ENCODE results near the gene MT1X. TPM values are rescaled to one million over a fixed set of nuclear protein-coding genes. Genes with fewer than 3 reads are reported as not detected.
"Not testable (repeated sequence)": the region's sequence is repeated elsewhere in the genome, so short reads cannot be mapped to it uniquely, and the experiment has no call there.

Gene MT1X
- total RNA-seq, 1 experiment from 2014 or later: 328 TPM

DNA sequence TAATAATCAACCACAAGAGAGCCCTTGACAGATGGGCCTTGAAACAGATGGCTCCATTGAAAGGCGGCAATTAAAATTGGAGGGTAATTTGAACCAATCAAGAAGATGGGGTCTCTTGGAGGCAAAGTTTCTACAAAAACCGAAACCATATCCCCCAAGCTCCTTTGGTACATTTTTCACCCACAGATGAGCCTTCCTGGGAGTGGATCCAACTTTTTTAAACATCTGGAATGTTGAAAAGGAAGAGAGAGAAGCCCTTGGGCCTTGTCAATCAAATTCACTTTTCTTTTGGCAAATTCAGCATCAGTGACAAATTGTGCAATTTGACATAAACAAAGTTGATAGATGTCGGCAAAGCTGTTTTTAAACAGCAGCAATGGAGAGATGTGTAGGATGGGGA lies 34.5 kb downstream of the MT1X start:
- peaks cover 5% of the 10 kb centered on the region; the same call in 1 of the 2 replicates for H3K9me3 Mint-ChIP-seq
- H3K27ac Mint-ChIP-seq: no peak overlapping the region
- H3K4me3 Mint-ChIP-seq: no peak overlapping the region
- no peak for TF ChIP-seq E2F5 (CRISPR knock-in tag; IDR thresholded peaks at IDR 0.05)
- TF ChIP-seq ZNF219 (CRISPR knock-in tag; IDR thresholded peaks at IDR 0.05; ENCODE audit: borderline replicate concordance): no peak
- no peak for TF ChIP-seq PRDM15 (CRISPR knock-in tag; IDR thresholded peaks at IDR 0.05)
- TF ChIP-seq ZNF138 (CRISPR knock-in tag; conservative IDR thresholded peaks at IDR 0.05): no peak
- TF ChIP-seq ZNF416 (CRISPR knock-in tag; IDR thresholded peaks at IDR 0.05): no peak
- no peak for TF ChIP-seq NR2C2 (CRISPR knock-in tag; IDR thresholded peaks at IDR 0.05)
- no peak for TF ChIP-seq RELA (CRISPR knock-in tag; IDR thresholded peaks at IDR 0.05; ENCODE audit: borderline replicate concordance)
- TF ChIP-seq ZBTB21 (CRISPR knock-in tag; IDR thresholded peaks at IDR 0.05; ENCODE audit: borderline replicate concordance): no peak
- TF ChIP-seq, protein P1, sequence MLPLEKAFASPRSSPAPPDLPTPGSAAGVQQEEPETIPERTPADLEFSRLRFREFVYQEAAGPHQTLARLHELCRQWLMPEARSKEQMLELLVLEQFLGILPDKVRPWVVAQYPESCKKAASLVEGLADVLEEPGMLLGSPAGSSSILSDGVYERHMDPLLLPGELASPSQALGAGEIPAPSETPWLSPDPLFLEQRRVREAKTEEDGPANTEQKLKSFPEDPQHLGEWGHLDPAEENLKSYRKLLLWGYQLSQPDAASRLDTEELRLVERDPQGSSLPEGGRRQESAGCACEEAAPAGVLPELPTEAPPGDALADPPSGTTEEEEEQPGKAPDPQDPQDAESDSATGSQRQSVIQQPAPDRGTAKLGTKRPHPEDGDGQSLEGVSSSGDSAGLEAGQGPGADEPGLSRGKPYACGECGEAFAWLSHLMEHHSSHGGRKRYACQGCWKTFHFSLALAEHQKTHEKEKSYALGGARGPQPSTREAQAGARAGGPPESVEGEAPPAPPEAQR (CRISPR knock-in tag; IDR thresholded peaks at IDR 0.05): no peak
- TF ChIP-seq ESRRA (CRISPR knock-in tag; IDR thresholded peaks at IDR 0.05; ENCODE audit: borderline replicate concordance): no peak
- TF ChIP-seq, protein P2, sequence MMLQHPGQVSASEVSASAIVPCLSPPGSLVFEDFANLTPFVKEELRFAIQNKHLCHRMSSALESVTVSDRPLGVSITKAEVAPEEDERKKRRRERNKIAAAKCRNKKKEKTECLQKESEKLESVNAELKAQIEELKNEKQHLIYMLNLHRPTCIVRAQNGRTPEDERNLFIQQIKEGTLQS (CRISPR knock-in tag; conservative IDR thresholded peaks at IDR 0.05): no peak
- TF ChIP-seq RORB (CRISPR knock-in tag; IDR thresholded peaks at IDR 0.05): no peak
- TF ChIP-seq, protein P3, sequence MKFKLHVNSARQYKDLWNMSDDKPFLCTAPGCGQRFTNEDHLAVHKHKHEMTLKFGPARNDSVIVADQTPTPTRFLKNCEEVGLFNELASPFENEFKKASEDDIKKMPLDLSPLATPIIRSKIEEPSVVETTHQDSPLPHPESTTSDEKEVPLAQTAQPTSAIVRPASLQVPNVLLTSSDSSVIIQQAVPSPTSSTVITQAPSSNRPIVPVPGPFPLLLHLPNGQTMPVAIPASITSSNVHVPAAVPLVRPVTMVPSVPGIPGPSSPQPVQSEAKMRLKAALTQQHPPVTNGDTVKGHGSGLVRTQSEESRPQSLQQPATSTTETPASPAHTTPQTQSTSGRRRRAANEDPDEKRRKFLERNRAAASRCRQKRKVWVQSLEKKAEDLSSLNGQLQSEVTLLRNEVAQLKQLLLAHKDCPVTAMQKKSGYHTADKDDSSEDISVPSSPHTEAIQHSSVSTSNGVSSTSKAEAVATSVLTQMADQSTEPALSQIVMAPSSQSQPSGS (CRISPR knock-in tag; IDR thresholded peaks at IDR 0.05; ENCODE audit: borderline replicate concordance, low read depth): no peak
- CTCF ChIA-PET: interaction anchor here (0.6 to 5.0 kb wide), 3 partner anchors 8 to 116 kb away, joined by 3 to 18 read pairs (median 3); no protein-coding TSS in a partner anchor
- DNase-seq (ENCODE audit: low spot score) (no peak), ATAC-seq (no peak)
- peaks cover 3% of the 10 kb centered on the region; the same call in 1 of the 2 replicates for H3K4me1 Mint-ChIP-seq
- no peaks in the 10 kb centered on the region for H3K36me3 Mint-ChIP-seq
- POLR2A ChIA-PET: no interaction called here
- H3K27me3 Mint-ChIP-seq (ENCODE audit: low read depth): peaks cover 15% of the 10 kb centered on the region

- H3K9me3 Mint-ChIP-seq; ATAC-seq; H3K4me1 Mint-ChIP-seq; H3K36me3 Mint-ChIP-seq; H3K4me3 Mint-ChIP-seq; POLR2A ChIA-PET; H3K27ac Mint-ChIP-seq; DNase-seq (ENCODE audit: low spot score): not testable (repeated sequence)
- CTCF ChIA-PET: interaction anchor here (0.5 to 5.0 kb wide), 3 partner anchors 9 to 188 kb away, joined by 3 to 18 read pairs (median 4); no protein-coding TSS in a partner anchor
- H3K27me3 Mint-ChIP-seq (ENCODE audit: low read depth): peaks cover 15% of the 10 kb centered on the region
Observed at GRCh38 chr16:56717532-56717931, 35.3 kb downstream of the MT1X start.

GRCh38 chr16:56722200-56722842 lies 40.1 kb downstream of the MT1X start:
- no peaks in the 10 kb centered on the region for H3K36me3 Mint-ChIP-seq
- ATAC-seq (no peak), DNase-seq (ENCODE audit: low spot score) (no peak)
- TF ChIP-seq ZNF232 (CRISPR knock-in tag; IDR thresholded peaks at IDR 0.05): no peak
- TF ChIP-seq SMAD4 (CRISPR knock-in tag; IDR thresholded peaks at IDR 0.05): no peak
- TF ChIP-seq ZNF263 (CRISPR knock-in tag; IDR thresholded peaks at IDR 0.05; ENCODE audit: low read depth): no peak
- no peak for TF ChIP-seq TEAD1 (CRISPR knock-in tag; IDR thresholded peaks at IDR 0.05)
- TF ChIP-seq TEAD4 (CRISPR knock-in tag; IDR thresholded peaks at IDR 0.05): no peak
- no peak for TF ChIP-seq RORB (CRISPR knock-in tag; IDR thresholded peaks at IDR 0.05)
- no peak for TF ChIP-seq ZBTB21 (CRISPR knock-in tag; IDR thresholded peaks at IDR 0.05; ENCODE audit: borderline replicate concordance)
- TF ChIP-seq, protein P3 (CRISPR knock-in tag; IDR thresholded peaks at IDR 0.05; ENCODE audit: borderline replicate concordance, low read depth): no peak
- no peak overlapping the region for H3K27ac Mint-ChIP-seq
- no peak overlapping the region for H3K4me3 Mint-ChIP-seq
- H3K9me3 Mint-ChIP-seq: no peaks in the 10 kb centered on the region
- ChIA-PET CTCF (interaction anchor here (0.7 kb wide), 1 partner anchor 122 kb away, joined by 3 read pairs; no protein-coding TSS in a partner anchor), POLR2A (no interaction called here)
- no peaks in the 10 kb centered on the region for H3K4me1 Mint-ChIP-seq
- no peaks in the 10 kb centered on the region; the same call in none of the 2 replicates for H3K27me3 Mint-ChIP-seq (ENCODE audit: low read depth)
